Right lobe of liver (tissue), 4 donors: ENCODE measurements around the gene SERTM1.

Source experiments
- CTCF ChIP-seq, 4 donors: fragments of 200-600 bp in 3 of 4; fragments of 450-650 bp in 1 of 4; IDR thresholded peaks; one replicate each; pipeline versions ENCODE4 v1.5.1 to v1.8.0; 2016 to 2022; ENCODE audit warnings: antibody characterized with exemption in 4 of 4, mild to moderate bottlenecking in 2 of 4
- POLR2A ChIP-seq: fragments of 450-650 bp; IDR thresholded peaks from one replicate; pipeline ENCODE4 v1.6.1; 2017; ENCODE audit warnings: antibody characterized with exemption, mild to moderate bottlenecking
- donor health status: DM: no; HTN: no; CAD: no.
- donor health status: DM: no; HTN: no; CAD: no.
- donor health status: DM: no; HTN: yes; CAD: no.

DNA sequence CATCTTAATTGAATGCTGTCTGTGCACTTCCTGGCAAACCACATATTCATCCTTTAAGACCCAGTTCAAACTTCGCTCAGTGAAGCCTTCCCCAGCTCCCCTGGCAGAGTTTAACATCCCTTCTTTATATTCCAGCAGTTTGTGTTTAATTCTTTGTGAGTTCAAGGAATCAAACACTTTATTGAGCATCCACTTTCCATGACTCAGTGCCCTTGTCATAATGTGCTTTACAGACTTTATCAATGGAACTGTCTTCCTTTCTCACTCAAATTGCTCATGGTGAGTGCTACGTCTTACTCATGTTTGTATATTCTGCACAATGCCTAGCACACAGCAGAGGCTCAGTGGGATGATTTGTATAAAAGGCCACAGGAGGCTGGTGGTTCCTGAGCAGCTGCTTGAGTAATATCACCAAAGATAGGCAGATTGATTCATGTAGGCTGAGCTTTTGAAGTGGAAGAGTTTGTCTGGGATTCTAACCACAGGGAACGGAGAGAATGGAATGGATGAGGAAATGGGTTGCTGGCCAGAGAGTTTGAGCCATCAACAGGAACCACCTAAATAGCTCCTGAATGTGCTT is 44.2 kb downstream of the SERTM1 start:
- no peak for TF ChIP-seq POLR2A
- no peak for TF ChIP-seq CTCF (IDR thresholded peaks at IDR 0.05)
